ENCODE measurements around the gene APBB2. TPM values are rescaled to one million over a fixed set of nuclear protein-coding genes. Genes with fewer than 3 reads are reported as not detected.

The APBB2 gene
- total RNA-seq, 3 donors from 2014 or later (not counting 1 experiment from before 2014, with no cell fraction given), result 0.38 to 0.48 TPM; not detected in 1

GRCh38 chr4:40843696-40844095 is 370.6 kb downstream of the APBB2 start:
- Mint-ChIP-seq H3K27ac (no peak overlapping the region), H3K36me3 (no peaks in the 10 kb centered on the region), H3K4me1 (no peaks in the 10 kb centered on the region), H3K4me3 (no peak overlapping the region), H3K27me3 (ENCODE audit: low read depth in 2 of 2) (peaks cover 4 to 5% of the 10 kb centered on the region in 2 donors), H3K9me3 (no peaks in the 10 kb centered on the region)
- Histone ChIP-seq H3K9me3 (ENCODE audit: control insufficient read depth, insufficient read depth, low read length) (no peaks in the 10 kb centered on the region), H3K36me3 (ENCODE audit: control insufficient read depth, insufficient read depth, low read length) (no peaks in the 10 kb centered on the region), H3K4me1 (ENCODE audit: control insufficient read depth, insufficient read depth, low read length) (no peaks in the 10 kb centered on the region), H3K27me3 (ENCODE audit: control insufficient read depth, insufficient read depth, low read length) (no peaks in the 10 kb centered on the region), H3K27ac (ENCODE audit: low read length) (no peak overlapping the region), H3K4me3 (ENCODE audit: low read length) (no peak overlapping the region)
- TF ChIP-seq CTCF (IDR thresholded peaks at IDR 0.05), result no peak
- intact Hi-C loops (cut with micrococcal nuclease), result no loop called here
- DNase-seq, result peak in 1 of 2 donors; percentile 41
- WGBS (ENCODE audit: insufficient coverage), result 50% methylated on average over 1 of the region's 1 CpG
- peak in 1 of 3 donors; percentile 43 for ATAC-seq

GRCh38 chr4:40842725-40843423 is 371.5 kb downstream of the APBB2 start:
- ATAC-seq (no peak), DNase-seq (no peak)
- Mint-ChIP-seq H3K4me1 (no peaks in the 10 kb centered on the region), H3K4me3 (no peak overlapping the region), H3K36me3 (no peaks in the 10 kb centered on the region), H3K27me3 (ENCODE audit: low read depth in 2 of 2) (peaks cover 0 to 4% of the 10 kb centered on the region in 2 donors), H3K9me3 (no peaks in the 10 kb centered on the region), H3K27ac (no peak overlapping the region)
- Histone ChIP-seq H3K4me3 (ENCODE audit: low read length) (no peak overlapping the region), H3K27ac (ENCODE audit: low read length) (no peak overlapping the region), H3K27me3 (ENCODE audit: control insufficient read depth, insufficient read depth, low read length) (no peaks in the 10 kb centered on the region), H3K36me3 (ENCODE audit: control insufficient read depth, insufficient read depth, low read length) (no peaks in the 10 kb centered on the region), H3K9me3 (ENCODE audit: control insufficient read depth, insufficient read depth, low read length) (no peaks in the 10 kb centered on the region), H3K4me1 (ENCODE audit: control insufficient read depth, insufficient read depth, low read length) (no peaks in the 10 kb centered on the region)
- no peak for TF ChIP-seq CTCF (IDR thresholded peaks at IDR 0.05)
- intact Hi-C loops (cut with micrococcal nuclease), result no loop called here
- 86% methylated on average over 14 of the region's 14 CpGs for WGBS (ENCODE audit: insufficient coverage)

DNA sequence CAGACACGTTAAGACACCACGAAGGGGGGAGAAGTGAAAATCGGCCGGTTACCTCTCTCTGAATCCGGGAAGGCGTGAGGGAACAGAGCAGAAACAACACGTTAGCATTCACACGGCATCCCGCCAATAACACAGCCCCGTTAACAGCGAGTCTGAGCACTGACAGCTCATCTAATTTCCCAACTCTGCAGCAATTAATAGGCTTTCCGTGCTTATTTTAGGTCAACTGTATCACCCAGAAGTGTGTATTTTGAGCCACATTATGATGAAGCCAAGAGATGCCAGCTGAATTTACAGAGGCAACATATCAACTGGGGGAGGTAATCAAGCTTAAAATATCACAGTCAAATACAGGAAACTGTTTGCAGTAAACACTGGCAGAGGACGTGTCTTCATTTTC is 372.0 kb downstream of the APBB2 start:
- Mint-ChIP-seq H3K36me3 (no peaks in the 10 kb centered on the region), H3K4me1 (no peaks in the 10 kb centered on the region), H3K27ac (no peak overlapping the region), H3K4me3 (no peak overlapping the region), H3K27me3 (ENCODE audit: low read depth in 2 of 2) (peaks cover 0 to 4% of the 10 kb centered on the region in 2 donors), H3K9me3 (no peaks in the 10 kb centered on the region)
- Histone ChIP-seq H3K27me3 (ENCODE audit: control insufficient read depth, insufficient read depth, low read length) (no peaks in the 10 kb centered on the region), H3K4me1 (ENCODE audit: control insufficient read depth, insufficient read depth, low read length) (no peaks in the 10 kb centered on the region), H3K9me3 (ENCODE audit: control insufficient read depth, insufficient read depth, low read length) (no peaks in the 10 kb centered on the region), H3K36me3 (ENCODE audit: control insufficient read depth, insufficient read depth, low read length) (no peaks in the 10 kb centered on the region), H3K4me3 (ENCODE audit: low read length) (no peak overlapping the region), H3K27ac (ENCODE audit: low read length) (no peak overlapping the region)
- WGBS (ENCODE audit: insufficient coverage), result 84% methylated on average over 13 of the region's 13 CpGs
- ATAC-seq, result no peak
- intact Hi-C loops (cut with micrococcal nuclease), result no loop called here
- DNase-seq, result no peak
- no peak for TF ChIP-seq CTCF (IDR thresholded peaks at IDR 0.05)

Measured in natural killer cell (primary cell).